ENCODE data around the gene GGT7. TPM values are rescaled to one million over a fixed set of nuclear protein-coding genes. Genes with fewer than 3 reads are reported as not detected.

The GGT7 gene
- total RNA-seq, 1 experiment from 2014 or later = 27.7 TPM

DNA sequence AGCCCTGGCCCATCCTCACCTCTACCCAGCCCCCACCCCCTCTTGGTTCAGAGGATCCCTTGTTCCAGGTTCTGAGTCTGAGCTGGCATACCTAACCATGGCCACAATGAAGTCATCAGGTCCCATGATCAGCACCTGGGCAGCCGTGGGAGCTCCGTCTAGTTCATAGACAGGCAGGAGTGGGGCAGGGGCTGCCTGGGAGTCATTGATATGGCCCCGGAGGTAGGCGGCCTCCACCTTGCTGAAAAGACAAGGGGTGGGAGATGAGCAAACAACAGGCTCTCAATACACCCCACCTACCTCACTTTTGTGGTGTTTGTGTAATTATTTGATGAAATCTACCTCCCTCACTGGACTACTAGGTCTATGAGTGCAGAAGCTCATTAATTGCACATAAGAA is 20.4 kb downstream of the GGT7 start (continued):
- TF ChIP-seq, protein P1, sequence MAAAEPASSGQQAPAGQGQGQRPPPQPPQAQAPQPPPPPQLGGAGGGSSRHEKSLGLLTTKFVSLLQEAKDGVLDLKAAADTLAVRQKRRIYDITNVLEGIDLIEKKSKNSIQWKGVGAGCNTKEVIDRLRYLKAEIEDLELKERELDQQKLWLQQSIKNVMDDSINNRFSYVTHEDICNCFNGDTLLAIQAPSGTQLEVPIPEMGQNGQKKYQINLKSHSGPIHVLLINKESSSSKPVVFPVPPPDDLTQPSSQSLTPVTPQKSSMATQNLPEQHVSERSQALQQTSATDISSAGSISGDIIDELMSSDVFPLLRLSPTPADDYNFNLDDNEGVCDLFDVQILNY (CRISPR knock-in tag; IDR thresholded peaks at IDR 0.05) = no peak
- TF ChIP-seq FOXP1 (CRISPR knock-in tag; IDR thresholded peaks at IDR 0.05; ENCODE audit: borderline replicate concordance) = no peak
- no peak for TF ChIP-seq ZNF121 (CRISPR knock-in tag; IDR thresholded peaks at IDR 0.05)

- no peaks in the 10 kb centered on the region for H3K9me3 Mint-ChIP-seq
- no peak overlapping the region for H3K4me3 Mint-ChIP-seq
- no peak for TF ChIP-seq FOXJ3 (CRISPR knock-in tag; IDR thresholded peaks at IDR 0.05; ENCODE audit: borderline replicate concordance)
- TF ChIP-seq, protein P2, sequence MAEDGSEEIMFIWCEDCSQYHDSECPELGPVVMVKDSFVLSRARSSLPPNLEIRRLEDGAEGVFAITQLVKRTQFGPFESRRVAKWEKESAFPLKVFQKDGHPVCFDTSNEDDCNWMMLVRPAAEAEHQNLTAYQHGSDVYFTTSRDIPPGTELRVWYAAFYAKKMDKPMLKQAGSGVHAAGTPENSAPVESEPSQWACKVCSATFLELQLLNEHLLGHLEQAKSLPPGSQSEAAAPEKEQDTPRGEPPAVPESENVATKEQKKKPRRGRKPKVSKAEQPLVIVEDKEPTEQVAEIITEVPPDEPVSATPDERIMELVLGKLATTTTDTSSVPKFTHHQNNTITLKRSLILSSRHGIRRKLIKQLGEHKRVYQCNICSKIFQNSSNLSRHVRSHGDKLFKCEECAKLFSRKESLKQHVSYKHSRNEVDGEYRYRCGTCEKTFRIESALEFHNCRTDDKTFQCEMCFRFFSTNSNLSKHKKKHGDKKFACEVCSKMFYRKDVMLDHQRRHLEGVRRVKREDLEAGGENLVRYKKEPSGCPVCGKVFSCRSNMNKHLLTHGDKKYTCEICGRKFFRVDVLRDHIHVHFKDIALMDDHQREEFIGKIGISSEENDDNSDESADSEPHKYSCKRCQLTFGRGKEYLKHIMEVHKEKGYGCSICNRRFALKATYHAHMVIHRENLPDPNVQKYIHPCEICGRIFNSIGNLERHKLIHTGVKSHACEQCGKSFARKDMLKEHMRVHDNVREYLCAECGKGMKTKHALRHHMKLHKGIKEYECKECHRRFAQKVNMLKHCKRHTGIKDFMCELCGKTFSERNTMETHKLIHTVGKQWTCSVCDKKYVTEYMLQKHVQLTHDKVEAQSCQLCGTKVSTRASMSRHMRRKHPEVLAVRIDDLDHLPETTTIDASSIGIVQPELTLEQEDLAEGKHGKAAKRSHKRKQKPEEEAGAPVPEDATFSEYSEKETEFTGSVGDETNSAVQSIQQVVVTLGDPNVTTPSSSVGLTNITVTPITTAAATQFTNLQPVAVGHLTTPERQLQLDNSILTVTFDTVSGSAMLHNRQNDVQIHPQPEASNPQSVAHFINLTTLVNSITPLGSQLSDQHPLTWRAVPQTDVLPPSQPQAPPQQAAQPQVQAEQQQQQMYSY (CRISPR knock-in tag; IDR thresholded peaks at IDR 0.05) = no peak
- TF ChIP-seq ZSCAN18 (CRISPR knock-in tag; IDR thresholded peaks at IDR 0.05) = no peak
- TF ChIP-seq JAZF1 (CRISPR knock-in tag; IDR thresholded peaks at IDR 0.05) = no peak
- TF ChIP-seq PRRX2 (CRISPR knock-in tag; IDR thresholded peaks at IDR 0.05) = no peak
- no peak for TF ChIP-seq ZNF423 (CRISPR knock-in tag; IDR thresholded peaks at IDR 0.05)
- TF ChIP-seq NR3C1 (CRISPR knock-in tag; conservative IDR thresholded peaks at IDR 0.05; ENCODE audit: low read depth) = no peak
- no peak for ATAC-seq
- ChIA-PET POLR2A (interaction anchor here (0.5 kb wide), 1 partner anchor 388 kb away, joined by 3 read pairs; no protein-coding TSS in a partner anchor), CTCF (no interaction called here)
- H3K27me3 Mint-ChIP-seq (ENCODE audit: low read depth) = no peaks in the 10 kb centered on the region
- H3K36me3 Mint-ChIP-seq = peaks cover 6% of the 10 kb centered on the region
- no peak for DNase-seq (ENCODE audit: low spot score)
- no peaks in the 10 kb centered on the region for H3K4me1 Mint-ChIP-seq
- H3K27ac Mint-ChIP-seq = no peak overlapping the region
Observed at GRCh38 chr20:34850969-34851368, 21.7 kb downstream of the GGT7 start.

DNA sequence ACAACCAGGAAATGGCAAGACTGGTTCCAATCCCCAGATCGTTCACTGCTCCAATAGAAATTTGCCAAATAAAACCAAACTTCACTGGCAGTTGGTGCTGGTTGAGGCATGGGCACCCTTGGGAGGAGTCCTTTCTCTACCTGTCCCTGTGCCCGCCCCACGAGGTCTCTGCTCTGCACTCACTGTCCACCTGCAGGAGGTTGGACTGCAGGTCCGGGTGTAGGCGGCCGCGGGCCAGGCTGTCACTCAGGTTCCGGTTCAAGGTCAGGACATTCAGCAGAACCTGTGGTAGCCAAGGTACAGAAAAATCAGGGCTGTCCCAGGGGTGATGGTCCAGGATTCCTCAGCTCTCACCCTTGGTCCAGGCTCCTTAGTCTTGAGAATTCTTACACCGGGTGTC is 22.9 kb downstream of the GGT7 start:
- H3K27me3 Mint-ChIP-seq (ENCODE audit: low read depth) = no peaks in the 10 kb centered on the region
- ChIA-PET POLR2A (no interaction called here), CTCF (interaction anchor here (0.8 kb wide), 1 partner anchor 24 kb away, joined by 5 read pairs; no protein-coding TSS in a partner anchor)
- ATAC-seq = no peak
- peaks cover 4% of the 10 kb centered on the region; the same call in 1 of the 2 replicates for H3K36me3 Mint-ChIP-seq
- H3K9me3 Mint-ChIP-seq = no peaks in the 10 kb centered on the region
- no peak overlapping the region for H3K4me3 Mint-ChIP-seq
- H3K27ac Mint-ChIP-seq = no peak overlapping the region
- DNase-seq (ENCODE audit: low spot score) = no peak
- H3K4me1 Mint-ChIP-seq = no peaks in the 10 kb centered on the region
- no peak for TF ChIP-seq ZNF671 (CRISPR knock-in tag; IDR thresholded peaks at IDR 0.05)
- TF ChIP-seq, protein P3, sequence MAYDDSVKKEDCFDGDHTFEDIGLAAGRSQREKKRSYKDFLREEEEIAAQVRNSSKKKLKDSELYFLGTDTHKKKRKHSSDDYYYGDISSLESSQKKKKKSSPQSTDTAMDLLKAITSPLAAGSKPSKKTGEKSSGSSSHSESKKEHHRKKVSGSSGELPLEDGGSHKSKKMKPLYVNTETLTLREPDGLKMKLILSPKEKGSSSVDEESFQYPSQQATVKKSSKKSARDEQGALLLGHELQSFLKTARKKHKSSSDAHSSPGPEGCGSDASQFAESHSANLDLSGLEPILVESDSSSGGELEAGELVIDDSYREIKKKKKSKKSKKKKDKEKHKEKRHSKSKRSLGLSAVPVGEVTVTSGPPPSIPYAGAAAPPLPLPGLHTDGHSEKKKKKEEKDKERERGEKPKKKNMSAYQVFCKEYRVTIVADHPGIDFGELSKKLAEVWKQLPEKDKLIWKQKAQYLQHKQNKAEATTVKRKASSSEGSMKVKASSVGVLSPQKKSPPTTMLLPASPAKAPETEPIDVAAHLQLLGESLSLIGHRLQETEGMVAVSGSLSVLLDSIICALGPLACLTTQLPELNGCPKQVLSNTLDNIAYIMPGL (CRISPR knock-in tag; IDR thresholded peaks at IDR 0.05) = no peak
- TF ChIP-seq ZNF281 (CRISPR knock-in tag; IDR thresholded peaks at IDR 0.05) = no peak
- TF ChIP-seq, protein P4, sequence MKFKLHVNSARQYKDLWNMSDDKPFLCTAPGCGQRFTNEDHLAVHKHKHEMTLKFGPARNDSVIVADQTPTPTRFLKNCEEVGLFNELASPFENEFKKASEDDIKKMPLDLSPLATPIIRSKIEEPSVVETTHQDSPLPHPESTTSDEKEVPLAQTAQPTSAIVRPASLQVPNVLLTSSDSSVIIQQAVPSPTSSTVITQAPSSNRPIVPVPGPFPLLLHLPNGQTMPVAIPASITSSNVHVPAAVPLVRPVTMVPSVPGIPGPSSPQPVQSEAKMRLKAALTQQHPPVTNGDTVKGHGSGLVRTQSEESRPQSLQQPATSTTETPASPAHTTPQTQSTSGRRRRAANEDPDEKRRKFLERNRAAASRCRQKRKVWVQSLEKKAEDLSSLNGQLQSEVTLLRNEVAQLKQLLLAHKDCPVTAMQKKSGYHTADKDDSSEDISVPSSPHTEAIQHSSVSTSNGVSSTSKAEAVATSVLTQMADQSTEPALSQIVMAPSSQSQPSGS (CRISPR knock-in tag; IDR thresholded peaks at IDR 0.05; ENCODE audit: borderline replicate concordance, low read depth) = no peak
- TF ChIP-seq FOXP4 (CRISPR knock-in tag; IDR thresholded peaks at IDR 0.05) = no peak
- TF ChIP-seq ZNF263 (CRISPR knock-in tag; IDR thresholded peaks at IDR 0.05; ENCODE audit: low read depth) = no peak
- no peak for TF ChIP-seq GABPB1 (CRISPR knock-in tag; IDR thresholded peaks at IDR 0.05)
- no peak for TF ChIP-seq MAX (CRISPR knock-in tag; IDR thresholded peaks at IDR 0.05)
